ENCODE results near the gene MAPRE3. TPM values are rescaled to one million over a fixed set of nuclear protein-coding genes. Genes with fewer than 3 reads are reported as not detected.
A peak's percentile ranks its signal among the peaks of the same experiment; 100 is the strongest.

Gene MAPRE3
- total RNA-seq, 2 donors from 2014 or later = 3.4 to 4.2 TPM

DNA sequence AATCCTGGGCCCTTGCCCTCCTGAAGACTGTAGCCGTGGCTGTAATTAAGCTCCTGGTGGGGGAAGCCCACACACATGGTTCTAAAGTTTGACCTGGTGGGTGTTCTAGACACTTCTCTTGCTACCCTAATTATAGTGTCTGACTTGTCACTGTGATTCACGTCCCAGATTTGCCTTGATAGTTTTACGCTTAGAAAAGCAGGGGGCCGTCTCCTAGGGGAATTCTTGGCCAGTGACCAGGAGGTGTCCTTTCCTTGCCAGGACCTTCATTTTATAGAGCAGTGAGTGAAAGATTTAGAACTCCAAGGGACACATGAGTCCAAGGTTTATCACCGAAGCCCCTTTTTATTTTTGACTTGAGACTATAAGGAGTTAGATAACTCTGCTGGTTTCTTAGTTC lies 71.3 kb downstream of the MAPRE3 start:
- H3K4me3 Mint-ChIP-seq = no peak overlapping the region
- H3K4me1 Mint-ChIP-seq = peaks cover 4% of the 10 kb centered on the region
- peak overlapping the region; percentile 80 for H3K27ac Mint-ChIP-seq
- peaks cover 62% of the 10 kb centered on the region for H3K36me3 Mint-ChIP-seq (ENCODE audit: low read depth)
- no peaks in the 10 kb centered on the region for H3K27me3 Mint-ChIP-seq
- no peaks in the 10 kb centered on the region for H3K9me3 Mint-ChIP-seq
- ATAC-seq (replicated peaks) = no peak

DNA sequence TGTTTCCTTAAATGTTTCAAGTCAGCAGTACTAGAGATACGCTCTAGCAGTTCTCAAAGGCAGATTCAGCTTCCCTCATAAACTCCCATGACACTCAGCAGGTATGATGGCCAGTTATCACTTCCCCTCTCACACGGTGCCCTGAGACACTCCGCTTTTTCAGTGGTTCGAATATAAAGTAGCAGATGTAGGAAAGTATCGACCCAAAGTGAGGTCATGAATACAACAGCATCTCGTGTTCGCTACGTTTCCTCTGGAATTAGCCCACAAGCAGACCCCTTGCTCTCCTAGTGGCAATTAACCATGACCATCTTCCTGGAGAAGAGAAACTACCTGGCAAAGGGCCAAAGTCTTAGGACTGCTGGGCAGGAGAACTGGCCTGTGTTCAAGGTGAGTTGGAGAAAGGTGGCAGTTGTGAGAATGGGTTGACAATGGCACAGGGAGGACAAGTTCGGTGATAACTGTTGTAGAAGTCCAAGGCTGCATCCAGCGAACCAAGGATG lies 71.8 kb downstream of the MAPRE3 start:
- Mint-ChIP-seq H3K9me3 (no peaks in the 10 kb centered on the region), H3K36me3 (ENCODE audit: low read depth) (peaks cover 57% of the 10 kb centered on the region), H3K27me3 (no peaks in the 10 kb centered on the region), H3K27ac (no peak overlapping the region), H3K4me1 (peaks cover 4% of the 10 kb centered on the region), H3K4me3 (no peak overlapping the region)
- ATAC-seq (replicated peaks) = no peak

DNA sequence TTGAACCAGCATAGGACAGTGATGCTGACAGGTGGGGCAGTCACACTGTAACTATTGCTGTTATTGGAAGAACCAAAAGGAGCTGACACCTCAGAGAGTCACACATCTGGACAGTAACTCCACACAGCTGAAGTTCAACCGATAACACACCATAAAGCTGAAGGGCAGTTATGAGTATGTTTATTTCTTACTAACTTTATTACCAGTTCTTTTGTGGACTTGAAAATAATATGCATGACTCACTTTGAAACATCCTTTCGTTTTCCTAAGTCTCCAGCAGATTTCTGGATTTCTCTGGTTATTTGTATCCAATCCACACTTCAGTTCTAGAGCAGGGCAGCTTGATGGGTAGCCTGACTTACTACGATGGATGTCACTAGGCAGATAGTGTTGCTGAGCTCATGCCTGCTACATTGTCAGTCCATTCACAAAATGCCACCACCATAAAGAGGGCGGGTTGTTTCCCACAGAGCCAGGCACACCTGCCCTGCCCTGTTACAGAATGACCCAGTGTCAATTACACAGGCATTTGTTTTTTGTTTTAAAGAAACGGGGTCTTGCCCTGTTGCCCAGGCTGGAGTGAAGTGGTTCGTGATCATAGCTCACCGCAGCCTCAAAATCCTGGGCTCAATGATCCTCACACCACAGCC lies 72.7 kb downstream of the MAPRE3 start:
- Mint-ChIP-seq H3K4me3 (no peak overlapping the region), H3K27me3 (no peaks in the 10 kb centered on the region), H3K27ac (no peak overlapping the region), H3K9me3 (no peaks in the 10 kb centered on the region), H3K4me1 (peaks cover 4% of the 10 kb centered on the region), H3K36me3 (ENCODE audit: low read depth) (peaks cover 48% of the 10 kb centered on the region)
- ATAC-seq (replicated peaks) = peak; percentile 21

DNA sequence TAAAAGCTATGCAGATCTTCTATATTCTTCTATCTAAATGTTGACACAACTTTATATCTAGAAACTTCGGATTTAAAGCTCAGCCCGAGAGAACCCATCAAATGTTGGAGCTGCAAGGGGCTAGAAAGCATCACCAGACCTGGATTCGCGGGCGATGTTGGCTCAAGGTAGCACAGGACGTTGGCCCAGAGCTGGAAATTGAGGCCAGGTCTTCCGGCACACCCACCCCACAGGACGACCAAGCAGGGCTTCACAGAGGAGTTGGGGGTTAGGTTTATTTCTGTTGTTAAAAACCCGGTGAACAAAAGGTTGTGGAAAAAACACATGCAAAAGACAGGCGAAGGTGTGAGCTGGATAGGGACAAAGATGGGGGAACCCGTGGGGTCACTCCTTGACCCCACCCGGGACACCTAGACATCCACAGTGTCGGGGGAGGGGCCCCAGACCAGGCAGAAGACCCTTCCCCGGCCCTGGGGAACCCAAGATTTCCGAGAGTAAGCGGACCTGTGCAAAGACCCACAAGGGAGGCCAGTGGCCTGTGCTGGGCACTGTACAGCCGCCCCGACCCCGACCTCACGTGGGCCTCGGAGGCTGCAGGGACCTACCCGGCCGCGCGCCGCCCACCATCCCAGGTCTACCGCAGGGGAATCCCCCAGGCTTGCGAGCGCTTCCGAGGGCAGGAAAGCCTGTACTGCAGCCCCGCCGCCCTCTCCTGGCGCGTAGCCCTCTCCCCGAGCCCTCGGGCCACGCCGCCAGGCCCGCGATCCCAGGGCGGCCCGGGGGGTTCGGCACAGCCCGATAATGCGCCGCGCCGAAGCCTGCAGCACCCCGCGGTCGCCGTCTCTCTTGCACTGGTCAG lies 79.2 kb downstream of the MAPRE3 start:
- peaks cover 6% of the 10 kb centered on the region for H3K27me3 Mint-ChIP-seq
- peaks cover 19% of the 10 kb centered on the region for H3K36me3 Mint-ChIP-seq (ENCODE audit: low read depth)
- H3K9me3 Mint-ChIP-seq = peaks cover 8% of the 10 kb centered on the region
- peak overlapping the region; percentile 94 for H3K4me3 Mint-ChIP-seq
- H3K27ac Mint-ChIP-seq = peak overlapping the region; percentile 100
- H3K4me1 Mint-ChIP-seq = peaks cover 18% of the 10 kb centered on the region
- peak; percentile 38 for ATAC-seq (replicated peaks)

DNA sequence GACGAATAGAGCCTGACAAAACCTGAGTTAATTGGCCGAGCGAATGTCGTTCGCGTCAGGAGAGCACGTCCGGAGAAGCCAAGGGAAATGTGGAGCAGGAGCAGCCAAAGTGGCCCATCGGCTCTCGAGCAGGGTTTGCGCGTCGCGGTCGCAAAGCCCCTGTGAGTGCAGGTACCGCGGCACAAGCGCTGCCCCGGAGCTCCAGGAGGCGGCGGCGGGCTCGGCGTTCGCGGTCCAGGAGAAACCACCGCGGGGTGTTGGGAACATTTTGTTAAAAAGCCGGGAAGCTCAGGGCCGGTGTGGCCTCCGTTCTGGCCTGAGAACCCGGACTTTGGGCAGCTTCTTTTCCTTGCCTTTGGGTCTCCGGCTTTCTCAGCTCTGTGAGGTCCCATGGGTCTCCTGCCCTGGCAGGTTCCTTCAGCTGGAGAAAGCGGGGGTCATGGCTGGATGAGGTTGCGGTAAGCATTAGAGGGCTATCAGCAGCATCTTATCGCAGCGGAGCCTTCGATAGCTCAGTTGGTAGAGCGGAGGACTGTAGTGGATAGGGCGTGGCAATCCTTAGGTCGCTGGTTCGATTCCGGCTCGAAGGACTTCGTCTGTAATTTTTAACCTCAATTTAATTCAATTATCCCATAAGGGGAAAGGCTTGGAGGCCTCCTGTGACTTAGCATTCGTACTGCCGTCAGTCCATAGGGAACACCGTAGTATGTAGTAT lies 80.0 kb downstream of the MAPRE3 start:
- Mint-ChIP-seq H3K9me3 (peaks cover 8% of the 10 kb centered on the region), H3K4me1 (peaks cover 18% of the 10 kb centered on the region), H3K36me3 (ENCODE audit: low read depth) (peaks cover 26% of the 10 kb centered on the region), H3K4me3 (peak overlapping the region; percentile 94), H3K27ac (peak overlapping the region; percentile 100), H3K27me3 (peaks cover 6% of the 10 kb centered on the region)
- peak; percentile 73 for ATAC-seq (replicated peaks)

DNA sequence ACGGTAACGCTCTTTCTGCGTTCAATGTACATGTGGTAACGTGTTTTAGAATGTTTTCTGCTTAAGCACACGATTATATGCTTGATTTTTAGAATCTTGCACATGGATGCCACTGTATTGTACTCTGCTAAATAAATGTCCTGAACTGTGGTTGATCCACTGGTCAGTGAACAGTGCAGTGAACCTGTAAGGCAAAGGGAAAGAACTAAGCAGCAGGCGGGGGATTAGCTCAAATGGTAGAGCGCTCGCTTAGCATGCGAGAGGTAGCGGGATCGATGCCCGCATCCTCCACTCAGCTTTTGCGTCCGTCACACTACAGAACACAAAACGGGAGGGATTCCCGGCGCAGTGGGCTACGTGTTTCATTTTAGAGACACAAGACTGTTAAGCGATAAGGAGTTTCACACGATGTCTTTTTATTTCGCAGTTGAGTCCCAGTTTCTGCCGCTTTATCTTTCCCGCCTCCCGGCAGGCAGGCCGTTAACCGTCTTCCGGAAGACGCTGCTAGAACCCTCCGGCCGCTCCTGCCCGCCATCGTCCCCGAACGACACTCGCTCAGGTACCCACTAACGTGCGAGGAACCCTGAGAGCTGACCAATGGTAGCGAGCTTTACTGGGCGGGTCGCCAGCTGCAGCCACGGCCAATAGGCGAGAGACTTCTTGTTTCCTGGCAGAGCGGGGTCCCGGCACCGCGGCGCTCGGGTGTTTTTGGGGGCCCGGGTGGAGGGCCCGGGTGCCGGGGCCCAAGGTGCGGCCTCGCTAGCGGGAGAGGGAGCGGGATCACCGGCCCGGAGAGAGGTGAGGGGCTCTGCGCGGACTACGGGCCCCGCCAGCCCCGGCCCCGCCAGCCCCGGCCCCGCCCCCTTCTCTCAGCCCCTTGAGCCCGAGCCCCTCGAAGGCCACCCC lies 80.8 kb downstream of the MAPRE3 start, which contains the start of gene AGBL5:
TSS of gene AGBL5 (plus strand) at position 673 of the 906 bp plus-strand sequence. CDS start 1,291 bp downstream, outside the sequence.
- ATAC-seq (replicated peaks) = peak; percentile 82
- peaks cover 8% of the 10 kb centered on the region for H3K9me3 Mint-ChIP-seq
- H3K27ac Mint-ChIP-seq = peak within 1 kb of the TSS; percentile 100

DNA sequence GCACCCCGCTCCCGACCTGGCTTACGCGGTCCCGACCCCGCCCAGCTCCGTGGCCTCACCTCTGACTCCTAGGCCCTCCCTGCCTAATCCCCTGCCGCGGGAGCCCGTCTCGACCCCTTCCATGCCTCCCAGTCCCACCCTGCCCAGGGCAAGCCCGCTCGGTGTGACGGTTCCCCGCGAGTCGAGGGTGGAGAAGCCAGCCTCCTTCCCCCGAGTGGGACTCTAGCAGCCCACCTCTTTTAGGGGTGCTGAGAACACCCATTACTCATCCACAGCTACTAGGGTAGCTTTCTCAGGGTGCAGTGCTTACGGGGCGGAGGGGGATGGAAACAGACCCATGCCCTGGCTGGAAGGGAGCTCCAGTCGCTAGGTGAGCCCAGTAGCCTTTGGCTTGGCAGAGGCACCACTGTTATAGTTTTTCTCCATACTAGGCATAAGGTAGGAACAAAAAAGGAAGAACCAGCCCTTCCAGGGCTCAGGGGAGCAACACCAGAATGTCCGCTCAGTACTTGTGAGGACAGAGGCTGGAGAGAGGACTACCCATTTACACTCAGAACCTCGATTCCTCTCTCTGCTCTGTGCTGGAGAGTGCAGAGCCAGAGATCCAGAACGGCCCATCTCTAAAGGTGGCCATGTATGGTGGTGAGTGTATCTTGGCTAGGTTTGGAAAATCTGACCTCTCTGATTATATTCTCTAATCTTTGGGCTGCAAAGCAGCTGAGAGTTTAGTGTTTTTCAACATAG lies 81.6 kb downstream of the MAPRE3 start:
- no peak for ATAC-seq (replicated peaks)
- H3K27ac Mint-ChIP-seq = peak overlapping the region; percentile 100
- H3K36me3 Mint-ChIP-seq (ENCODE audit: low read depth) = peaks cover 39% of the 10 kb centered on the region
- peaks cover 18% of the 10 kb centered on the region for H3K4me1 Mint-ChIP-seq
- H3K27me3 Mint-ChIP-seq = peaks cover 6% of the 10 kb centered on the region
- peaks cover 8% of the 10 kb centered on the region for H3K9me3 Mint-ChIP-seq
- H3K4me3 Mint-ChIP-seq = peak overlapping the region; percentile 94

More for the DNA sequence above, 80.8 kb downstream of the MAPRE3 start, which contains the start of gene AGBL5:
- peaks cover 34% of the 10 kb centered on the region for H3K36me3 Mint-ChIP-seq (ENCODE audit: low read depth)
- H3K27me3 Mint-ChIP-seq = peaks cover 6% of the 10 kb centered on the region
- H3K4me1 Mint-ChIP-seq = peaks cover 18% of the 10 kb centered on the region
- peak within 1 kb of the TSS; percentile 94 for H3K4me3 Mint-ChIP-seq

DNA sequence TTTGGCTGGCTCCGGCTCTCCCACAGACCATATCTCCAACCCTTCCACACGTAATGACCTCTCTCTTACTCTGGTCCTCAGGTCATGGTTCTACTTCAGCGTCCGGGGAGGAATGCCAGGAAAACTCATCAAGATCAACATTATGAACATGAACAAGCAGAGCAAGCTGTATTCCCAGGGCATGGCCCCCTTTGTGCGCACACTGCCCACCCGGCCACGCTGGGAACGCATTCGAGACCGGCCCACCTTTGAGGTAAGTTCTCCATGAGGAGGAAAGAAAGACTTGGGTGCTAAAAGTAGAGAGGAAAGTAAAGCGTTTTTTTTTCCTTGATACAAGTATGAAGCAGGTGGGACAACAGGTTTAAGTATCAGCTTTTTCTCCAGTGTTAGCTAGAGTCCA lies 82.9 kb downstream of the MAPRE3 start:
- Mint-ChIP-seq H3K27ac (no peak overlapping the region), H3K9me3 (peaks cover 8% of the 10 kb centered on the region), H3K4me3 (peak overlapping the region; percentile 94), H3K27me3 (peaks cover 6% of the 10 kb centered on the region), H3K36me3 (ENCODE audit: low read depth) (peaks cover 39% of the 10 kb centered on the region), H3K4me1 (peaks cover 18% of the 10 kb centered on the region)
- ATAC-seq (replicated peaks) = no peak

DNA sequence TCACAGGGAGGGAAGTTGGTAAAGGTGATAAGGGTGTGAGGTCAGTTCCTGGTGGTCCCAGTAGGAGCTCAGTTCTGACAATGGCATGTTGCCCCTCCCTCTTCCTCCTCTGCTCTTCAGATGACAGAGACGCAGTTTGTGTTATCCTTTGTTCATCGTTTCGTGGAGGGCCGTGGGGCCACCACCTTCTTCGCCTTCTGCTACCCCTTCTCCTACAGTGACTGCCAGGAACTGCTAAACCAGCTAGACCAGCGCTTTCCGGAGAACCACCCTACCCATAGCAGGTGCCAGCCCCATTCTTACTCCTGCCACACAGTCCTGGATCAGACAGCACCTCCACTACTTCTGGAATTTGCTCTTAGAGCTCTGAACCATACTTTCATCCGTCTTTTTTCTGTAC lies 83.3 kb downstream of the MAPRE3 start:
- Mint-ChIP-seq H3K27ac (no peak overlapping the region), H3K4me3 (no peak overlapping the region), H3K9me3 (peaks cover 8% of the 10 kb centered on the region), H3K4me1 (peaks cover 18% of the 10 kb centered on the region), H3K36me3 (ENCODE audit: low read depth) (peaks cover 43% of the 10 kb centered on the region), H3K27me3 (peaks cover 6% of the 10 kb centered on the region)
- ATAC-seq (replicated peaks) = no peak

DNA sequence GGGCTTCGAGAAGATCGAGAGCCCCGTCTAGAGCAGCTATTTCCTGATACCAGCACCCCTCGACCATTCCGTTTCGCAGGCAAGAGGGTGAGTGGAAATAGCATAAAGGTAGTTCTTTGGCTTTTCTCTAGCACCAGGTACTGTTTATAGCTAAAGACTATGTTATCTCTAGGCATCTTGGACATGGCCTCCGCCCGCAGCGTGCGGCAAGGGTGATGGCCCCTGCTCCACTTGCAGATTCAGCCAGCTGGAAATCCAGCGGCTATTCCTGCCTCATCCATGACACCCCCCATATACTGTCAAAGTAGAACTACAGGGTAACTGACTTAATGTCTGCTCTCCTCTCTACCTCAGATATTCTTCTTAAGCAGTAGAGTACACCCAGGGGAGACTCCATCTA lies 84.3 kb downstream of the MAPRE3 start:
- Mint-ChIP-seq H3K4me1 (peaks cover 18% of the 10 kb centered on the region), H3K9me3 (peaks cover 8% of the 10 kb centered on the region), H3K27me3 (peaks cover 6% of the 10 kb centered on the region), H3K27ac (no peak overlapping the region), H3K4me3 (no peak overlapping the region), H3K36me3 (ENCODE audit: low read depth) (peaks cover 53% of the 10 kb centered on the region)
- ATAC-seq (replicated peaks) = no peak

DNA sequence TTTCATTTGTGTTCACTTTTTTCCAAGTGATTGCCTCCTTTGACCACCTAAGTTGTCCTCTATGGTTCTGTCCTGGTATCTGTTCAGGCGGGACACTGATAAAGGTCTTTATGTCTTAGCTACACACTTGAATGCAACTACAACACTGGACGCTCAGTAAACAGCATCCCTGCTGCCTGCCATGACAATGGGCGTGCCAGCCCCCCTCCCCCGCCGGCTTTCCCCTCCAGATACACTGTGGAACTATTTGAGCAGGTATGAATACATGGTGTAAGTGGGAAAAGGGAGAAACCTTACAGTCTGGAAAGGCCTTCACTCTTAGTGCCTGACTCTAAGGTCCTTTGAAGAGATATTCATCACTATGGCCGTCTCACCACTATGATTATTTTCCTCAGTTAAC lies 86.7 kb downstream of the MAPRE3 start:
- Mint-ChIP-seq H3K4me3 (no peak overlapping the region), H3K36me3 (ENCODE audit: low read depth) (peaks cover 57% of the 10 kb centered on the region), H3K4me1 (peaks cover 2% of the 10 kb centered on the region), H3K27me3 (no peaks in the 10 kb centered on the region), H3K27ac (no peak overlapping the region), H3K9me3 (no peaks in the 10 kb centered on the region)
- no peak for ATAC-seq (replicated peaks)

DNA sequence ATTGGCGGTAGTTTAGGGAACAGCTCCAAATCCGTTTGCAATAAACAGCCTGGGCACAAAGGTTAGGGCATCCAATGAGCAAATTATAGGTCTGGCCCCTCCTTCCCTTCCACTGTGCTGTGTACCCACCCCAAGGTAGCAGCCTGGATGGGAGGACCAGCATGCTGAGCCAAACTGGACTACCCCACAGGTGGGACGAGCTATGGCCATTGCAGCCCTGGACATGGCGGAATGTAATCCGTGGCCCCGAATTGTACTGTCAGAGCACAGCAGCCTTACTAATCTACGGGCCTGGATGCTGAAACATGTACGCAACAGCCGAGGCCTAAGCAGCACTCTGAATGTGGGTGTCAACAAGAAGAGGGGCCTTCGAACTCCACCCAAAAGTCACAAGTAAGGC lies 87.8 kb downstream of the MAPRE3 start:
- no peak for ATAC-seq (replicated peaks)
- H3K9me3 Mint-ChIP-seq = no peaks in the 10 kb centered on the region
- H3K36me3 Mint-ChIP-seq (ENCODE audit: low read depth) = peaks cover 68% of the 10 kb centered on the region
- no peaks in the 10 kb centered on the region for H3K27me3 Mint-ChIP-seq
- H3K27ac Mint-ChIP-seq = no peak overlapping the region
- H3K4me3 Mint-ChIP-seq = no peak overlapping the region
- H3K4me1 Mint-ChIP-seq = peaks cover 7% of the 10 kb centered on the region
